Astrocyte of the spinal cord (primary cell): ENCODE data around the gene RPP25.

Source experiments
- DNase-seq: peaks from one replicate; pipeline ENCODE4 v3.0.0; 2011; ENCODE audit warnings: low read depth, low spot score
- H3K4me3 ChIP-seq: 2 replicates; pipeline ENCODE4 v1.5.1; 2011; ENCODE audit warnings: low read depth, mild to moderate bottlenecking, low read length, moderate library complexity
- in situ Hi-C: cut with HindIII; loops from 2 replicates; pipeline ENCODE4 v1.10.0; 2017; ENCODE audit warnings: low sequenced_read_pairs
- TF ChIP-seq, protein P1 (sequence below): IDR thresholded peaks from 2 replicates; pipeline ENCODE4 v1.5.1; 2012; ENCODE audit warnings: low read depth, mild to moderate bottlenecking, low read length, inconsistent platforms

Gene RPP25

DNA sequence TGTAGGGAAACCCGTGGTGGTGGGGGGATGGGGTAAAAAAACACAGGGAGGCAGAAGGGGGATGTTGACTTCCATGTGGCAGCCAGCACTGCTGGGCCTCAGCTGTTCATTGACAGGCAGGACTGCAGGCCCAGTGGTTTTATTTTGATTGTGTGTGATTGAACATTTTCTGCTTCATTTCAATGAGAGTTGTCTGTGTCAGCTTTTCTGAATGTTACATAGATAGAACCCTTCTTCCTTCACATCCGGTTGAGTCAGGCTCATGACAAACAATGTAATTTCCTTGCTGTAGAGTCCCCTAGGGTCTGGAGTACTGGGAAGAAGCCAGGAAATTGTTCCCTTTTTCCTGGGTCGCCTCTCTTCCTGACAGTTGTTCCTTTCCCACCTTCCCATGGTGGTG, 8.2 kb upstream of the RPP25 start:
- peak; percentile 30 for DNase-seq
- in situ Hi-C loops, result no loop called here
- TF ChIP-seq, protein P1, sequence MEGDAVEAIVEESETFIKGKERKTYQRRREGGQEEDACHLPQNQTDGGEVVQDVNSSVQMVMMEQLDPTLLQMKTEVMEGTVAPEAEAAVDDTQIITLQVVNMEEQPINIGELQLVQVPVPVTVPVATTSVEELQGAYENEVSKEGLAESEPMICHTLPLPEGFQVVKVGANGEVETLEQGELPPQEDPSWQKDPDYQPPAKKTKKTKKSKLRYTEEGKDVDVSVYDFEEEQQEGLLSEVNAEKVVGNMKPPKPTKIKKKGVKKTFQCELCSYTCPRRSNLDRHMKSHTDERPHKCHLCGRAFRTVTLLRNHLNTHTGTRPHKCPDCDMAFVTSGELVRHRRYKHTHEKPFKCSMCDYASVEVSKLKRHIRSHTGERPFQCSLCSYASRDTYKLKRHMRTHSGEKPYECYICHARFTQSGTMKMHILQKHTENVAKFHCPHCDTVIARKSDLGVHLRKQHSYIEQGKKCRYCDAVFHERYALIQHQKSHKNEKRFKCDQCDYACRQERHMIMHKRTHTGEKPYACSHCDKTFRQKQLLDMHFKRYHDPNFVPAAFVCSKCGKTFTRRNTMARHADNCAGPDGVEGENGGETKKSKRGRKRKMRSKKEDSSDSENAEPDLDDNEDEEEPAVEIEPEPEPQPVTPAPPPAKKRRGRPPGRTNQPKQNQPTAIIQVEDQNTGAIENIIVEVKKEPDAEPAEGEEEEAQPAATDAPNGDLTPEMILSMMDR, result no peak
- no peak overlapping the region for H3K4me3 ChIP-seq

DNA sequence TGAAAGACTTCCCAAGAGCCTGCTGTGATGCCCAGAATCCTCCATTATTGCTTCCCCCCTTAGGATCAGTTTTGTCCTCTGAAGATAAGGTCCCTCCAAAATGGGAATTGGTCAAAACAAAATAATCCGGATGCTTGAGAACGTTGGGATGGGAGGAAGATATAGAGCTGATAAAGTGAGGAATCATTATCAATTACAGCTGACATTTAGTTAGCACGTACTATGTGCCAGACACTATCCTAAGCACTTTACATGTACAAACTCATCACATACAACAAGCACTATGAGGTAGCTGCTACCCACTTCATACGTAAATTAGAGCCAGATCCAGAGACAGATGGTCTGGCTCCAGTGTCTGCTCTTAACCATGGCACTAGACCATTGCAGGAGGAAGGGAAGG, 6.6 kb upstream of the RPP25 start:
- no peak overlapping the region for H3K4me3 ChIP-seq
- TF ChIP-seq, protein P1, result no peak
- in situ Hi-C loops, result no loop called here
- DNase-seq, result no peak

DNA sequence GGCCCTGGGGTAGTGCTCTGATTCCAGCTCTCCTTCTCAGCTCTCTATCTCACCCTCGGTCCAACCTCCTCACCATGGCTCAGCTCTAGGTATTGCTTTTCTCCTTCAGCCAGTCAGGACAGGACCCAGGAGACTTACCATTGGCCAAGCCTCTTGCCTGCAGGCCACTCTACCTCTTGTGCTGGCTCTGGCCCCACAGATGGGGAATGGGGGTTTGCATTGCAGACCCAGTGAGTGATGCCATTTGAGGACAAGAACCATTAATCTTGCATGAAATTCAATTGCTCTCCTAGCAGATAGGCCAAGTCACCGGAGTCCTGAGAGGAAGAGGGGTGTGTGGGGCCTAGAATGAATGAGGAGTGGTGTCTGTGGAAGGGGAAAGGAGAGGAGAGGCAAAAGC, 6.1 kb upstream of the RPP25 start:
- DNase-seq, result no peak
- no peak overlapping the region for H3K4me3 ChIP-seq
- in situ Hi-C loops, result no loop called here
- TF ChIP-seq, protein P1, result no peak

DNA sequence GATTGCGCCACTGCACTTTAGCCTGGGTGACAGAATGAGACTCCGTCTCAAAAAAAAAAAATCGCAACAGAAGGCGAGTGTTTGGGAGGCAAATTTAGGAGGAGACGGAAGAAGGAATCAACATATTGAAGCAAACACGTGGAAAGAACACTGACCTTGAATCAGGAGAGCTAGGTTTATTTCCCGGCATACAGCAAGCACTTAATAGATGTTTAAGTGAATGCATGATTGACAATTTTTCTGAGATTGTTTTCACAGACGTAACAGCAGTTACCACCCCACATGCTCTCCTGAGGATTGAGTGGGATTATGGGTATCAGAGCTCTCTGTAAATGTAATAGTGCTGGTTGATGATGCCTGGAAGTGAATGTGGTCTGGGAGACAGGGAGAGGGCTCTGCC, 5.6 kb upstream of the RPP25 start:
- H3K4me3 ChIP-seq, result no peak overlapping the region
- in situ Hi-C loops, result no loop called here
- no peak for DNase-seq
- TF ChIP-seq, protein P1, result no peak

DNA sequence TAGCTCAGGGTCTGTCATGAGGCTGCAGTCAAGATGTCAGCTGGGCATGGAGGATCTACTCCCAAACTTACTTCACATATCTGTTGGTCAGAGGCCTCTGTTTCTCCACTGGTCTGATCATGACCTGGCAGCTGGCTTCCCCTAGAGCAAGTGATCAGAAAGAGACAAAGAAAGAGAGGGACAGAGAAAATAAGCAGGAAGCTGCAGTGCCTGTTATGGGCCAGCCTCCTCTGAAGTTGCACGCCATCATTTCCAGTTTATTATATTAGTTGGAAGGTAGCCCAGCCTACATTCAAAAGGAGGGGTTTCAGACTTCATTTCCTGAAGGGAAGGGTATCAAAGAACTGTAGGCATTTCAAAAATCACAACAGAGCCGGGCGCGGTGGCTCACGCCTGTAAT, 5.0 kb upstream of the RPP25 start:
- TF ChIP-seq, protein P1, result no peak
- no peak for DNase-seq
- in situ Hi-C loops, result no loop called here
- no peak overlapping the region for H3K4me3 ChIP-seq

DNA sequence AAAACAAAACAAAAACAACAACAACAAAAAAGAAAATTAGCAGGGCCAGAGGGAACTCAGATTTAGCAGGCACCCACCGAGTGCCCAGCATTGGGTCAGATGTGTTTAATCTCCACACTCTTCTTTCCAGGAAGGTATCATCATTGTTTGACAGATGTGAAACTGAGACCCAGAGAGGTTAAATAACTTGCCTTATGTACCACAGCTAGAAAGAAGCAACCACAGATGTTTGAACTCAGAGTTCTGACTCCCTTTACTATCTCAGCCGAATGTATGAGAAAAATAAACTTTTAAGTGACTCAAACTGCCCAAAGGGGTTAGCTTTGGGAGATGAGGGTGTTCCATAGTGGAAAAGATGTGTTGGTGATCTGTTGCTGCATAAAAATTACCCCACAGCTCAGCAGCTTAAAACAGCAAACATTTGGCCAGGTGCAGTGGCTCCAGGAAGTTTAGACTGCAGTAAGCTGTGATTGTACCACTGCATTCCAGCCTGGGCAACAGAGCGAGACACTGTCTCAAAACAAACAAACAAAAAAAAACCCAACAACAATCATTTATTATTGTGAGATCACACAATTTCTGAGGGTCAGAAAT, 4.5 kb upstream of the RPP25 start:
- no peak for DNase-seq
- TF ChIP-seq, protein P1, result no peak
- in situ Hi-C loops, result no loop called here
- no peak overlapping the region for H3K4me3 ChIP-seq

DNA sequence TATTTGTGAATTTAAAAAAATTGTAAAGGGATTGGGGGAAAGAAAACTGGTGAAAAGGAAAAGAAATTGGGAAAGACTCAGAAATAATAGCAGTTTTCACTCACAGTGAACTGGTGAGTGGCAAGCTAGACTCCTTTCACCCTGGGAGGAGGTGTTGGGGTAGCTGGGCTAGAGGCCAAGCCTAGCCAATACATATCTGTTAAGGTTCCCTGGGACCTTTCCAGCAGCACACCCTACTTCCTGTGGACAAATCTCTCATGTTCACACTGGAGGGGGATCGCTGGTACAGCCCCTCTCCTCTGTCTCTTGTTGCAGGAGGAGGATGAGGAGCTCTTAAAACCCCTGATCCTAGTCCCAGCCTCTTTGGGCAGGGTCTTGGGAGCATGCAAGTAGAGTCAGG, 3.7 kb upstream of the RPP25 start:
- in situ Hi-C loops, result no loop called here
- DNase-seq, result no peak
- no peak overlapping the region for H3K4me3 ChIP-seq
- TF ChIP-seq, protein P1, result no peak
